HS-5 (cell line): ENCODE data around the gene AKR1C4.
"Not testable (repeated sequence)": the region's sequence is repeated elsewhere in the genome, so short reads cannot be mapped to it uniquely, and the experiment has no call there.

Experiments
- DNase-seq: peaks from one replicate; pipeline ENCODE4 v3.0.0-alpha.2; 2012; ENCODE audit warnings: low read depth

Gene AKR1C4

GRCh38 chr10:5206799-5207198, 10.2 kb downstream of the AKR1C4 start:
- no peak for DNase-seq

GRCh38 chr10:5209776-5210175, 13.1 kb downstream of the AKR1C4 start:
- DNase-seq = not testable (repeated sequence)

GRCh38 chr10:5210261-5210660, 13.6 kb downstream of the AKR1C4 start:
- not testable (repeated sequence) for DNase-seq

- DNase-seq = no peak
Observed at GRCh38 chr10:5211696-5212536, 15.3 kb downstream of the AKR1C4 start.

GRCh38 chr10:5216801-5217200, 20.2 kb downstream of the AKR1C4 start:
- no peak for DNase-seq

GRCh38 chr10:5219262-5219661, 22.6 kb downstream of the AKR1C4 start:
- DNase-seq = no peak

- DNase-seq = not testable (repeated sequence)
Observed at GRCh38 chr10:5222942-5223341, 26.3 kb downstream of the AKR1C4 start.

GRCh38 chr10:5229019-5229418, 32.4 kb downstream of the AKR1C4 start:
- DNase-seq = no peak

GRCh38 chr10:5233324-5233723, 36.7 kb downstream of the AKR1C4 start:
- no peak for DNase-seq

GRCh38 chr10:5234106-5234860, 37.6 kb downstream of the AKR1C4 start:
- peak; percentile 45 for DNase-seq

GRCh38 chr10:5237541-5237940, 40.9 kb downstream of the AKR1C4 start:
- not testable (repeated sequence) for DNase-seq

GRCh38 chr10:5242585-5242984, 45.9 kb downstream of the AKR1C4 start:
- DNase-seq = no peak

- no peak for DNase-seq
Observed at GRCh38 chr10:5243521-5243987, 46.9 kb downstream of the AKR1C4 start.

GRCh38 chr10:5252177-5253037, 55.8 kb downstream of the AKR1C4 start:
- DNase-seq = no peak

- no peak for DNase-seq
Observed at GRCh38 chr10:5254488-5254887, 57.9 kb downstream of the AKR1C4 start.

- DNase-seq = not testable (repeated sequence)
Observed at GRCh38 chr10:5257768-5258167, 61.1 kb downstream of the AKR1C4 start.

GRCh38 chr10:5259132-5259951, 62.7 kb downstream of the AKR1C4 start:
- DNase-seq = no peak

- DNase-seq = no peak
Observed at GRCh38 chr10:5259952-5260578, 63.4 kb downstream of the AKR1C4 start.

- DNase-seq = no peak
Observed at GRCh38 chr10:5260828-5261227, 64.2 kb downstream of the AKR1C4 start.

GRCh38 chr10:5265139-5265538, 68.5 kb downstream of the AKR1C4 start:
- no peak for DNase-seq

GRCh38 chr10:5266351-5266750, 69.7 kb downstream of the AKR1C4 start:
- DNase-seq = no peak
